ENCODE measurements around the gene UACA.
A peak's percentile ranks its signal among the peaks of the same experiment; 100 is the strongest.

Gene UACA

GRCh38 chr15:70653426-70653825 lies 109.9 kb downstream of the UACA start:
- Histone ChIP-seq H3K9me3 (ENCODE audit: severe bottlenecking) (no peaks in the 10 kb centered on the region), H3K27ac (ENCODE audit: poor library complexity, severe bottlenecking) (no peak overlapping the region), H3K36me3 (ENCODE audit: low read depth) (peaks cover 18% of the 10 kb centered on the region), H3K27me3 (ENCODE audit: insufficient read depth, poor library complexity, severe bottlenecking) (no peaks in the 10 kb centered on the region), H3K4me3 (ENCODE audit: severe bottlenecking) (no peak overlapping the region), H3K4me1 (ENCODE audit: insufficient read depth, poor library complexity, severe bottlenecking) (peaks cover 9% of the 10 kb centered on the region)
- ATAC-seq (ENCODE audit: low read depth) (no peak), DNase-seq (ENCODE audit: low spot score) (no peak)
- TF ChIP-seq CTCF (IDR thresholded peaks at IDR 0.05; ENCODE audit: poor library complexity, severe bottlenecking): no peak

- Histone ChIP-seq H3K36me3 (ENCODE audit: low read depth) (peaks cover 15% of the 10 kb centered on the region), H3K27me3 (ENCODE audit: insufficient read depth, poor library complexity, severe bottlenecking) (no peaks in the 10 kb centered on the region), H3K4me3 (ENCODE audit: severe bottlenecking) (no peak overlapping the region), H3K9me3 (ENCODE audit: severe bottlenecking) (no peaks in the 10 kb centered on the region), H3K4me1 (ENCODE audit: insufficient read depth, poor library complexity, severe bottlenecking) (peaks cover 9% of the 10 kb centered on the region), H3K27ac (ENCODE audit: poor library complexity, severe bottlenecking) (no peak overlapping the region)
- DNase-seq (ENCODE audit: low spot score) (no peak), ATAC-seq (ENCODE audit: low read depth) (no peak)
- no peak for TF ChIP-seq CTCF (IDR thresholded peaks at IDR 0.05; ENCODE audit: poor library complexity, severe bottlenecking)
These were observed 111.0 kb downstream of the UACA start for GRCh38 chr15:70652341-70652740.

- H3K4me3 ChIP-seq (ENCODE audit: severe bottlenecking): no peak overlapping the region
- no peak overlapping the region for H3K27ac ChIP-seq (ENCODE audit: poor library complexity, severe bottlenecking)
- TF ChIP-seq CTCF (IDR thresholded peaks at IDR 0.05; ENCODE audit: poor library complexity, severe bottlenecking): no peak
- H3K9me3 ChIP-seq (ENCODE audit: severe bottlenecking): no peaks in the 10 kb centered on the region
- ATAC-seq (ENCODE audit: low read depth) (no peak), DNase-seq (ENCODE audit: low spot score) (no peak)
- H3K36me3 ChIP-seq (ENCODE audit: low read depth): peaks cover 5% of the 10 kb centered on the region
- H3K4me1 ChIP-seq (ENCODE audit: insufficient read depth, poor library complexity, severe bottlenecking): peaks cover 9% of the 10 kb centered on the region
- no peaks in the 10 kb centered on the region for H3K27me3 ChIP-seq (ENCODE audit: insufficient read depth, poor library complexity, severe bottlenecking)
These were observed 112.0 kb downstream of the UACA start for GRCh38 chr15:70651303-70651845.

GRCh38 chr15:70650567-70651302 lies 112.6 kb downstream of the UACA start:
- peaks cover 9% of the 10 kb centered on the region for H3K4me1 ChIP-seq (ENCODE audit: insufficient read depth, poor library complexity, severe bottlenecking)
- H3K9me3 ChIP-seq (ENCODE audit: severe bottlenecking): no peaks in the 10 kb centered on the region

More at GRCh38 chr15:70650567-70651302, 112.6 kb downstream of the UACA start:
- Histone ChIP-seq H3K27ac (ENCODE audit: poor library complexity, severe bottlenecking) (no peak overlapping the region), H3K27me3 (ENCODE audit: insufficient read depth, poor library complexity, severe bottlenecking) (no peaks in the 10 kb centered on the region), H3K36me3 (ENCODE audit: low read depth) (no peaks in the 10 kb centered on the region), H3K4me3 (ENCODE audit: severe bottlenecking) (no peak overlapping the region)
- ATAC-seq (ENCODE audit: low read depth) (peak; percentile 59), DNase-seq (ENCODE audit: low spot score) (no peak)
- no peak for TF ChIP-seq CTCF (IDR thresholded peaks at IDR 0.05; ENCODE audit: poor library complexity, severe bottlenecking)

Measured in RWPE2 (cell line).